ENCODE results near the gene MEIS2.

DNA sequence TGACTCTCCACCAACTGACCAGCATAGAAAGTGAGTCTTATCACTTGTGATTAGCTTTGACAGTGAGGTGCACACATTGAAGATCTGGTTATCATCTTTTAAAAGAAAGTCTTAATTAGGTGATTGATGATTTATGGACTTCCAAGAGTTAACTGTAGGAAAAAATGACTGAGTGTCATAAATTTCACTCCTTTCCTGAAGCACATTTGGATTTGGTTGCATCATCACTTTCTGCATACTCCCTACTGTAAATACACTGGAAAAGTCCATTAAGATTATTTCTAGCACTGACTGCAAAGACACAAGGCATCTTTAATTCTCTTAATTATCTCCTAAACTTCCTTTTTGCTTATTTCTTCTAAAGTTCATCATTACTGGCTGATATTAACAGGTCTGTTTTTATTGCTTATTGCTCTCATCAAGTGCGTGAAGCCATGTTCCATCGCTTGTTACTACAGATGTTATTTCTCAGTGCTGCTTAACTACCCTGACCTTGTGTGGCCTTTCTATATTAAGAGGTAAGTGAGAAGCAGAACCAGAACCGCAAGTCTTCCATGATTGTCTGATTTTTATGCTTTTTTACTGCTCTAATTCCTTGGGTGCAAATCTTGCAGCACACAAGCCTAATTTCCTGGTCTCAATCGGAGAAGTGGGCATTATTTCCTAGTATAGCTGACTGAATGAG lies 153.2 kb downstream of the MEIS2 start:
- no peak for TF ChIP-seq POLR2A (IDR thresholded peaks at IDR 0.05; ENCODE audit: low read depth, low read length)
- TF ChIP-seq POLR2AphosphoS5 (IDR thresholded peaks at IDR 0.05; ENCODE audit: low read depth, low read length) = no peak
- no peak for TF ChIP-seq SPI1 (IDR thresholded peaks at IDR 0.05; ENCODE audit: low read depth, low read length)
- no peak for TF ChIP-seq PAX5 (IDR thresholded peaks at IDR 0.05; ENCODE audit: insufficient read depth, low read length, severe bottlenecking)
